ENCODE data around the gene SASH1.

SASH1 gene

DNA sequence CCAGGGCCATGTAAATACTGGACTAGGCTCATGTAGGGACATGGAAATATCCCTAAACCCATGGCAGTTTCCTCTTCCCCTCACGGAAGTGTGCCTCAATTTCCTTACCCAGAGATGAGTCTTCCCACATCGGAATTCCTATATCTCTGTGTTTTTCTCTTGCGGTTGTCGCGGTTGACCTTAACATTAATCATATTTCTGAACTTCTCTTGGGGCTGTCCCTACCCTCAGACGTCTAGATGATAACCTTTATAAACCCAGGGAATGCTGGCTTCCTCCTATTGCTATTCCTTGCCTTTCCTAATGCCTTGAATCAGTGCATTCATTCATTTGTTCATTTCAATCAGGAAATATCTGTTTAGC, 160.1 kb downstream of the SASH1 start:
- DNase-seq = no peak

- DNase-seq = no peak
Observed at GRCh38 chr6:148503703-148504102, 161.1 kb downstream of the SASH1 start.

DNA sequence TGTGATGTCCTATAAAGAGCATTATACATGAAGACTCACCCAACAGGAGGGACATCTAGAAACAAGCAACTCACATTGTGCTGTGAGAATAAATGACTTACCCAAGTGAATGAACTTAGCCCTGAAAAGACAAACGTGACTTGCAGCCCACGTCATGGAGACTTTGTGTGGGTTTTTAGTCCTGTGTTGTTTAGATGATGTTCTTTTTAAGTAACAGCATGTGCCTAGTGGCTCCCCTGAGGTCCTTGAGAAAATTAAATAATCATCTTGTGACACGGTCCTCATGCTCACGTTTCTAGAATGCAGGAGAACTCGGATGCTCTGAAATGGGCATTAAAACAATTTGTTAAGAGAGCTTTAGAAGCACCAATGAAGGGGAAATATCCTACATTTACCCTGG, 165.1 kb downstream of the SASH1 start:
- DNase-seq = no peak

GRCh38 chr6:148508401-148509041, 165.9 kb downstream of the SASH1 start:
- no peak for DNase-seq

GRCh38 chr6:148509119-148509799, 166.6 kb downstream of the SASH1 start:
- no peak for DNase-seq

- no peak for DNase-seq
Observed at GRCh38 chr6:148509800-148510581, 167.4 kb downstream of the SASH1 start.

- DNase-seq = no peak
Observed at GRCh38 chr6:148513145-148514071, 170.8 kb downstream of the SASH1 start.

- DNase-seq = no peak
Observed at GRCh38 chr6:148514091-148514845, 171.6 kb downstream of the SASH1 start.

- no peak for DNase-seq
Observed at GRCh38 chr6:148516217-148516616, 173.6 kb downstream of the SASH1 start.

DNA sequence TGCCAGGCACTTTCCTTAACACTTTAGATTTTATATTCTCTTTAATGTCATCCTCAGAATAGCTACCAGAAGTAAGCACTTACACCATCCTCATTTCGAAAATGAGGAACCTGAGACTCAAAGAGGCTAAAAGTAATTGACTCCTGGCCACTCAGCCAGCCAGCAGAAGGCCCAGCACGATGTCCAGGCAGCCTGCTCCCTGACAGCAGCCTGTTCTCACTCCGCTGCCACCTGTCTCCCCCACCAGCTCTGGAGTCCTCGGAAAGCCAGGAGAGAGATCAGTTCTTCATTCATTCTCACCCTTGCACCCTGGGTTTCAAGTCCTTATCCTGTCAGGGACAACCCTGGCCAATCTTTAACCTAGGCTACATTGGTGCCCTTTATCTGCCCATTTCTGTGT, 174.0 kb downstream of the SASH1 start:
- DNase-seq = no peak

DNA sequence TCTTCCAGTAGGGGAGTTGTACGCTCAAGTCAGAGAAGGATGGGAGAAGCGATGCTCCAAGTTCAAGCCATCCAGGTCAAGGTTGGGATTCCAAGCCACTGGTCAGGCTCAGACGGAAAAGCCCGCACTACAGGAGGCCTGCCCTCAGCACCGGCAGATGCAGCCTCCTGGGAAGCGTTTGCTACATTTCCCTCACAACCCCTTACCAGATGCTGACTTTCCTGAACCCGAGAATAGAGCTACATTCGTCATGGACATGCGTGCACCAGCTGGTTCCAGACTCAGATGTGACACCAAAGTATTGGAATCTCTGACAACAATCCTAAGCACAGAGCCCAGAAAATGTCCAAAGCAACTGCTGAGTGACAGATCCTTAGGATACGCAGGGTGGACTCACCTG, 174.8 kb downstream of the SASH1 start:
- DNase-seq = no peak

DNA sequence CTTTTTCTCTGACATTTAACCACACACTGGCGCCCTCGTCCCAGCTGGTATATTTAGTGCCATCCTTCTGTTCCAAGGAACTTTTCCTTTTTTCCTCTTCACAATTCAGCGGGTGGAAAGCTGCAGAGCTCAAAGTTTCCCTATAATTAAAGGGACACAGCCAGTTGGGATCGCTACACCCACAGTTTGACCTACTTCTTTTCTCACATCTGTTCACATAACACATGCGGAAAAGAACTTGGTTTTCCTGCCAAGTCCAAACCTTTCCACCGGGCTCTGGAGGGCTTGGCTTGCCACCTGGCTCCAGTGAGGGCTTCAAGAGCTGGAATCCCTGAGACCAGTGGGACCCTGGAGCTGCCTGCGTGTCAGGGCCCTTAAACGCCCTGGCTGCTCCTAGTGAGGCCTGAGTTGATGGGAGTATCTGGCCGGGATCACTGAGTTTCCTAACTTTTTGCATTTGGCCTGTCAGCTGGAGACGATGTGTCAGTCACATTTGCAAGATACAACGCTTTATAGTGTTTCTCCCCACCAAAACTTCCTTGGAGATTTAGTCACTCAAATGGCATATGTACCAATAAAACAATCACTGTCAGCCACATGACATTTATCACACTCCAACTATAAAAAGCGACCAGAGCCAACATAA, 176.0 kb downstream of the SASH1 start:
- no peak for DNase-seq

GRCh38 chr6:148520109-148520841, 177.6 kb downstream of the SASH1 start:
- DNase-seq = no peak

DNA sequence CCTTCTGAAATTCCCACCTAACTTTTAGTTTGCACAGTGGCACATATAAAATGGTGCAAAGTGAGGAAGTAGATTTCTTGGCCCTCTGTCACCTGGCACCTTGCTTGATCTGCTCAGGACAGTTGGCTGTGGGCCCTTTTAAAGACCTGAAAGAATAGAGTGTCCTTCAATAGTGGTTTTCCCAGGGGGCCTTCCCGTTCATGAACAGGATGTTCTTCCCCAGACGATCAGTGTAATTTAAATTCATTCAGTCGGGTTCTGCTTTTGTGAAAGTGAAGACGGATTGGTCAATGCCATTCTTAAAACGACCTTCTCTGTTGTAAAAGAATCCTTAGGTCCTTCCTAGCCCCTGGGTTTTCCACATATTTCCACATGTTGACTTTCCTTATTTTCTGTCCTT, 178.5 kb downstream of the SASH1 start:
- DNase-seq = no peak

DNA sequence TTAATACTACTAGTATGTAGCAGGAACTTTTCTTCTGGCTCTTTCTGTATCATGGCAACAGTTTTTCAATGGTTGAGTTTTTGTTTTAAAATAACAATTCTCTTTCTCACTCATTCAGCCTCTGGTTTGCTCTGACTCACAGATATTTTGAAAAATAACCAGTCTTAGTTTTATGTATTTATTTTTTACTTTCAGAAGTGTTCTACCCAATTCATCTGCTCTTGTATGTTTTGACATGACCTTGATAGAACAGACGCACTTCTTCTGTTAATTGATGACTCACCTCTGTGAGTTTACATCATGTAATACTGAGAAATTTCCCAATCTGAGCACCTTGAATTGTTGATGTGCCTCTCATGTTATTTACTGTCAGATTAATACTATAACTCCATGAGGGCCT, 178.9 kb downstream of the SASH1 start:
- DNase-seq = no peak

DNA sequence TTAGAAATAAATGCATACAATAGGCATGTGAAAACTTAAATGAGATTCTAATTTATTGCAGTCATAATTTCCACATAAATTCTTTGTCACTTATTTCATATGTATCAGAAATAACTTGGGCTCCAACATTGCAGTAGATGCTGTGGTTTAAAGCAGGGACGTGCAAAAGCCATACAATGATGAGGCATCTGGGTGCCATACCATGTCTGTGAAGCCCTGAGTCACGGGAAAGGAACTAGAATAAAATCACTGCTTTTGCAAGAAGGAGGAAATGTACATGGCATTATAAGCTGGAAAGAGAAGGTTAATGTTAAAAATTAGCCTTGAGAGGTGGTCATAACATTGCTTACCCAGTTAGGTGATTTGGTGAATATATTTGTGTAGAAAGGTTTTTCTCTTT, 180.4 kb downstream of the SASH1 start:
- no peak for DNase-seq

DNA sequence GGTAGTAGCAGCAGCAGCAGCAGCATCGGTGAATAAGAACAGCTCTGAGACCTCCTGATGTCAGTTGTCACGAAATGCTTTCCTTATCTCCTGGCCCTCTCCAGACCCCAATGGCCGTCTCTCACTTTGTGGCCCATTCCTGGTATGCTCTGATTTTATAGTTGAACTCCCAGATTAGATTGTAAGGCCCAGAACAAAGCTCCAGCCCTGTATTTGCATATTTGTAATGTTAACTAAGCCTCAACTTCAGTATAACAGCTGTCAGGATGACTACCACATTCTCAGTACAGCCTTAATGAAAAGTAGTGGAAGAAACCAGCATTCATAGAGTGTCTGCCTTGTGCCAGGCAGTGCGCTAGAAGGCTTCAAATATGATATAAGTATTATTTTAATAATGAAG, 180.9 kb downstream of the SASH1 start:
- DNase-seq = no peak

DNA sequence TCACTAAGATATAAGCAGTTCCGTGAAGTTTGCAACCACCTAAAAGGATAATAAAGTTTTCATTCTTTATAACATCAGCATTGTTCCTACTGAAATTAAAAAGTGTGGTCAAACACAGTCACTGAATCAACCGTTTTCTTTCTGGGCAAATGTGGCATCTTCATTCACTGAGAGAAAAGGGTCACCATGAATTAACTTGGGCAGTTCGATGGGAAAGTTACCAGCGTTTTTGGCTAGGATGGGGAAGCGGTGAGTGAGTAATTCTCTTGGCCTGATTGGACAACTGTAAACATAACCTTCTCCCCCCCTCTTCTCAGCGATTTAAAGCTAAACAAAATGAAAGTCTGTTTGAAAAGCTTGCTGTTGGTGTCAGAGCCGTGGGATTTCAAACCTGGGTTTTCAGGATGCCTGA, 181.8 kb downstream of the SASH1 start:
- no peak for DNase-seq

DNA sequence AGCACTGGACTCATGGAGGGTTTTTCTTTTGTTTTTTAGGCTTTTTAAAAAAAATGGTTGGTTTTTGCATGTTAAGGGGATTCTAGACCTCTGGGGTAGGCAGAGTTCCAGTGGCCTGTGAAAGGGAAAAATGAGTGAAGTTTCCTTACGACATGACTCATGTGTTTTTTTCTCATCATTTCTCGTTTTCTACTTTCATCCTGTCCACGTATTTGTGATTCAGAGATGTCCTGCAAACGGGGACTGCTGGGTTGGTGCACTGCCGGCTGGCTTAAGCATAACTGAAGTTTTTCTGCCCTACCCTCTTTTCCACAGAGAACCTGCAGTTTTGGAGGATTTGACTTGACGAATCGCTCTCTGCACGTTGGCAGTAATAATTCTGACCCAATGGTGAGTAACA, 182.3 kb downstream of the SASH1 start:
- DNase-seq = no peak

- no peak for DNase-seq
Observed at GRCh38 chr6:148525453-148525852, 182.8 kb downstream of the SASH1 start.

DNA sequence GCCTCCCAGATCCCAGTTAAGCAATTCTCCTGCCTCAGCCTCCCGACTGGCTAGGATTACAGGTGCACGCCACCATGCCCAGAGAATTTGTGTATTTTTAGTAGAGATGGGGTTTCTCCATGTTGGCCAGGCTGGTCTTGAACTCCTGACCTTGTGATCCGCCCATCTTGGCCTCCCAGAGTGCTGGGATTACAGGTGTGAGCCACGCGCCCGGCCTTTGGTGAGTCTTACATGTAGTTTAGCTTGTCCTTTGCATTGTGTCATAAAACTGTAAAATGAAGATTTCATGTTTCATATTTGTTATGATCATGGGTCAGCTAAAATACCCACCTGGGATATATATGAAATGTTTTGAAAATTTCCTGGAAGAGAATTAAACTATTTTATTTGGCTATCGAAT, 183.5 kb downstream of the SASH1 start:
- DNase-seq = no peak

Measured in activated naive CD4-positive, alpha-beta T cell (primary cell).